Measurements from ENCODE around the gene BPIFB3. TPM values are rescaled to one million over a fixed set of nuclear protein-coding genes. Genes with fewer than 3 reads are reported as not detected.

The BPIFB3 gene
- total and polyA plus RNA-seq, 9 of the 15 experiments (the other 6 are each of a cell fraction or from before 2014, with no cell fraction given): not detected

GRCh38 chr20:33010133-33010504 is 43.6 kb upstream of the BPIFB3 start:
- DNase-seq (ENCODE audit: extremely low read depth in 1 of 4, low spot score in 3 of 4) (no peak), ATAC-seq (no peak), FAIRE-seq (no peak)
- TF ChIP-seq ARNT (IDR thresholded peaks at IDR 0.05): no peak
- no peak for TF ChIP-seq ZNF696 (CRISPR knock-in tag; conservative IDR thresholded peaks at IDR 0.05)
- TF ChIP-seq ZNF584 (CRISPR knock-in tag; IDR thresholded peaks at IDR 0.05; ENCODE audit: low read depth): no peak
- TF ChIP-seq USF2 (CRISPR knock-in tag; IDR thresholded peaks at IDR 0.05): no peak
- no peak for TF ChIP-seq L3MBTL2 (IDR thresholded peaks at IDR 0.05)
- TF ChIP-seq THRB (CRISPR knock-in tag; conservative IDR thresholded peaks at IDR 0.05): no peak
- no peak for TF ChIP-seq SREBF1 (IDR thresholded peaks at IDR 0.05; ENCODE audit: borderline replicate concordance, low read depth, low read length)
- no peak for TF ChIP-seq SFPQ (IDR thresholded peaks at IDR 0.05; ENCODE audit: low read depth, low read length)
- no peak for TF ChIP-seq THRAP3 (IDR thresholded peaks at IDR 0.05; ENCODE audit: borderline replicate concordance)
- TF ChIP-seq TOE1 (IDR thresholded peaks at IDR 0.05; ENCODE audit: borderline replicate concordance): no peak
- no peak for TF ChIP-seq TOE1 (CRISPR knock-in tag; IDR thresholded peaks at IDR 0.05; ENCODE audit: borderline replicate concordance, low read depth)
- no peak for TF ChIP-seq ARID3A (IDR thresholded peaks at IDR 0.05; ENCODE audit: borderline replicate concordance, low read depth, low read length)
- no peak for TF ChIP-seq ERF (CRISPR knock-in tag; IDR thresholded peaks at IDR 0.05)
- ChIA-PET POLR2A (interaction anchor here (1.0 kb wide), 1 partner anchor 250 kb away, joined by 3 read pairs; no protein-coding TSS in a partner anchor), CTCF (ENCODE audit: low intra/inter-chr PET ratio) (no interaction called here)
- Histone ChIP-seq H3K9me1 (ENCODE audit: control insufficient read depth, insufficient read depth, low read length) (no peaks in the 10 kb centered on the region), H3K4me2 (ENCODE audit: insufficient read depth, low read length) (no peak overlapping the region), H4K20me1 (replicated peaks; ENCODE audit: control insufficient read depth, insufficient read depth, low read length) (no peaks in the 10 kb centered on the region; the same call in 1 of the 2 replicates), H3K27ac (ENCODE audit: extremely low read depth, low read depth, low read length) (no peak overlapping the region), H3K9ac (ENCODE audit: insufficient read depth in 1 of 2, low read depth in 2 of 2, low read length in 2 of 2) (no peak overlapping the region), H3K4me1 (replicated peaks in 1 of 2; ENCODE audit: control insufficient read depth in 2 of 2, insufficient read depth in 2 of 2, low read length in 2 of 2) (no peaks in the 10 kb centered on the region; a peak in 1 of 5 replicates), H3K9me3 (replicated peaks; ENCODE audit: control insufficient read depth, insufficient read depth, low read depth, low read length) (peaks cover 3% of the 10 kb centered on the region; the same call in 1 of the 2 replicates), H3K79me2 (ENCODE audit: control insufficient read depth, insufficient read depth, low read length) (no peaks in the 10 kb centered on the region), H3K4me3 (no peak overlapping the region), H2AFZ (ENCODE audit: low read depth, low read length) (no peak overlapping the region), H3K27me3 (ENCODE audit: control insufficient read depth in 2 of 2, insufficient read depth in 2 of 2, low read length in 2 of 2) (peaks cover 8 to 49% of the 10 kb centered on the region in 2 experiments; a peak in 4 of 5 replicates), H3K36me3 (ENCODE audit: control insufficient read depth, insufficient read depth, low read length) (no peaks in the 10 kb centered on the region)
- BruUV-seq (replicated peaks): no TSS peak
- intact Hi-C loops (cut with micrococcal nuclease): no loop called here
- 0% methylated on average over 5 of the region's 5 CpGs for WGBS (ENCODE audit: insufficient coverage, low coverage, missing lambda C conversion rate)
- in situ Hi-C loops (cut with MboI): no loop called here
